ENCODE measurements around the gene MOB3B.

DNA sequence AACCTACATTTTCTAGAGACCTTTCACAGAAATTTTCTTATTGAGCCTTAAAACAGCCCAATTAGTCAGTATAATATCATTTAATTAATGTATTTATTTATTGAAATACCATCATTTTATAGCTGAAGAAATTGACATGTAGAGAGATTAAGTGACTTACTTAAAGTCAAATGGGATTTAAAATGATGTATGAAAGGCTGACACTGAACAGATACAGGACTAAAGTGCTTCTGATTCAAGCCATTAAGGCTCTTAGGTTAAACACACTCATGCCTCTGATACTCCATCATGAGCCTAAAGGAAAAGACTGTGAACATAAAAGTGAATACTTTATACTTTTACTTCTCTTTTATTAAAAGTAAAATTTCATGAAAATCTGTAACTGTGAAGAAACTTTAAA, 30.8 kb upstream of the MOB3B start:
- TF ChIP-seq, protein P1, sequence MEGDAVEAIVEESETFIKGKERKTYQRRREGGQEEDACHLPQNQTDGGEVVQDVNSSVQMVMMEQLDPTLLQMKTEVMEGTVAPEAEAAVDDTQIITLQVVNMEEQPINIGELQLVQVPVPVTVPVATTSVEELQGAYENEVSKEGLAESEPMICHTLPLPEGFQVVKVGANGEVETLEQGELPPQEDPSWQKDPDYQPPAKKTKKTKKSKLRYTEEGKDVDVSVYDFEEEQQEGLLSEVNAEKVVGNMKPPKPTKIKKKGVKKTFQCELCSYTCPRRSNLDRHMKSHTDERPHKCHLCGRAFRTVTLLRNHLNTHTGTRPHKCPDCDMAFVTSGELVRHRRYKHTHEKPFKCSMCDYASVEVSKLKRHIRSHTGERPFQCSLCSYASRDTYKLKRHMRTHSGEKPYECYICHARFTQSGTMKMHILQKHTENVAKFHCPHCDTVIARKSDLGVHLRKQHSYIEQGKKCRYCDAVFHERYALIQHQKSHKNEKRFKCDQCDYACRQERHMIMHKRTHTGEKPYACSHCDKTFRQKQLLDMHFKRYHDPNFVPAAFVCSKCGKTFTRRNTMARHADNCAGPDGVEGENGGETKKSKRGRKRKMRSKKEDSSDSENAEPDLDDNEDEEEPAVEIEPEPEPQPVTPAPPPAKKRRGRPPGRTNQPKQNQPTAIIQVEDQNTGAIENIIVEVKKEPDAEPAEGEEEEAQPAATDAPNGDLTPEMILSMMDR (IDR thresholded peaks at IDR 0.05) = no peak
- TF ChIP-seq POLR2A (IDR thresholded peaks at IDR 0.05) (no peak), POLR2AphosphoS5 (IDR thresholded peaks at IDR 0.05) (no peak)
